Measurements from ENCODE around the gene ANGPT4.

The ANGPT4 gene

DNA sequence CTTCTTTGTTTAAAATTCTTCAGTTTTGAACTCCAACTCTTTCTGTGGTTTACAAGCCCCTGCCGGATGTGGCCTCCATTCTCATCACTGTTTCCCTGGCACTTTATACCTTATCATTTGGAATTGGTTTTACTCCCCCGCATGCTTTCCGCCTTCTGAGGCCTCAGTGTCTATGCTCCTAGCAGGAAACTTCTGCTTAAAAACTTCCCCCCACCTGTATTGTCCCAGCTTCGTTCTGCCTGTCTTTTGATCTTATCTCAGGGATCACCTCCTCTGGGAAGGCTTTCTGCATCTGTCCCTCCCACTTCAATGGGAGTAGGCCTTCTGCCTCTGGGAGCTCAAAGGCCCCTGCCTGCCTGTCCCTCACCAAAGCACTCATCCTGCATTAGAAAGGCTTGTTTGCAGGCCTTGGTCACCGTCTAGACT, 3.4 kb upstream of the ANGPT4 start:
- Histone ChIP-seq H3K79me2 (ENCODE audit: insufficient read depth, low read length) (no peaks in the 10 kb centered on the region), H3K27me3 (ENCODE audit: insufficient read depth, low read length) (no peaks in the 10 kb centered on the region), H4K20me1 (ENCODE audit: insufficient read depth, low read length) (no peaks in the 10 kb centered on the region), H3K27ac (ENCODE audit: low read depth, low read length, poor library complexity, severe bottlenecking) (no peak overlapping the region), H3F3A (ENCODE audit: insufficient read depth, low read length) (no peaks in the 10 kb centered on the region), H3K9ac (ENCODE audit: low read length) (no peak overlapping the region), H3K9me2 (ENCODE audit: low read depth, low read length) (no peaks in the 10 kb centered on the region), H2AFZ (ENCODE audit: low read length) (no peak overlapping the region), H3K36me3 (ENCODE audit: insufficient read depth, low read length) (no peaks in the 10 kb centered on the region), H3K4me1 (ENCODE audit: insufficient read depth, low read length, severe bottlenecking) (no peaks in the 10 kb centered on the region), H3K9me3 (ENCODE audit: low read length) (no peaks in the 10 kb centered on the region), H3K4me2 (ENCODE audit: low read length) (no peak overlapping the region), H3K4me3 (ENCODE audit: low read depth, low read length, poor library complexity, severe bottlenecking) (no peak overlapping the region)
- TF ChIP-seq EZH2 (IDR thresholded peaks at IDR 0.05; ENCODE audit: borderline replicate concordance, low read length) = no peak

DNA sequence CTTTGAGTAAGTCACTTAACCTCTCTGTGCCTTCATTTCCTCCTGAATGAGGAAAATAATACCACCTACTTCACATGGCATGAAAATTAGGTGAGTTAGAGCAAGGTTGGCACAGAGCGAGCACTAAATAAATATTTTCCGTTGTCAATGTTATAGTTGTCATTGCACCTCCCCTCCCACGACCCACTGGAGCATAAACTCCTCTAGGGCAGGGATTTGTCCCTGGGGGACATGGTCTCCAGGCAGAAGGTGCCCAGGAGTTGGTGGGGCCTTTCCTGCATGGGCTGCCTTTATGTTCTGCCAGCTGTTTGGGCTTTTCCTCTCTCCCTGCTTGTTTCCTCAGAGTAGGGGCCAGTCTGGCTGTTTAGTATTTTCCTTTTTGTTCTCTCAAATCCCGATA, 1.3 kb upstream of the ANGPT4 start:
- no peaks in the 10 kb centered on the region for H3K36me3 ChIP-seq (ENCODE audit: insufficient read depth, low read length)
- TF ChIP-seq EZH2 (IDR thresholded peaks at IDR 0.05; ENCODE audit: borderline replicate concordance, low read length) = no peak
- TF ChIP-seq, protein P1, sequence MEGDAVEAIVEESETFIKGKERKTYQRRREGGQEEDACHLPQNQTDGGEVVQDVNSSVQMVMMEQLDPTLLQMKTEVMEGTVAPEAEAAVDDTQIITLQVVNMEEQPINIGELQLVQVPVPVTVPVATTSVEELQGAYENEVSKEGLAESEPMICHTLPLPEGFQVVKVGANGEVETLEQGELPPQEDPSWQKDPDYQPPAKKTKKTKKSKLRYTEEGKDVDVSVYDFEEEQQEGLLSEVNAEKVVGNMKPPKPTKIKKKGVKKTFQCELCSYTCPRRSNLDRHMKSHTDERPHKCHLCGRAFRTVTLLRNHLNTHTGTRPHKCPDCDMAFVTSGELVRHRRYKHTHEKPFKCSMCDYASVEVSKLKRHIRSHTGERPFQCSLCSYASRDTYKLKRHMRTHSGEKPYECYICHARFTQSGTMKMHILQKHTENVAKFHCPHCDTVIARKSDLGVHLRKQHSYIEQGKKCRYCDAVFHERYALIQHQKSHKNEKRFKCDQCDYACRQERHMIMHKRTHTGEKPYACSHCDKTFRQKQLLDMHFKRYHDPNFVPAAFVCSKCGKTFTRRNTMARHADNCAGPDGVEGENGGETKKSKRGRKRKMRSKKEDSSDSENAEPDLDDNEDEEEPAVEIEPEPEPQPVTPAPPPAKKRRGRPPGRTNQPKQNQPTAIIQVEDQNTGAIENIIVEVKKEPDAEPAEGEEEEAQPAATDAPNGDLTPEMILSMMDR (IDR thresholded peaks at IDR 0.05; ENCODE audit: low read length) = no peak
- no peaks in the 10 kb centered on the region for H3K4me1 ChIP-seq (ENCODE audit: insufficient read depth, low read length, severe bottlenecking)
- no peak overlapping the region for H3K4me3 ChIP-seq (ENCODE audit: low read depth, low read length, poor library complexity, severe bottlenecking)
- no peaks in the 10 kb centered on the region for H3K79me2 ChIP-seq (ENCODE audit: insufficient read depth, low read length)
- no peaks in the 10 kb centered on the region for H3F3A ChIP-seq (ENCODE audit: insufficient read depth, low read length)
- no peaks in the 10 kb centered on the region for H4K20me1 ChIP-seq (ENCODE audit: insufficient read depth, low read length)
- H3K27ac ChIP-seq (ENCODE audit: low read depth, low read length, poor library complexity, severe bottlenecking) = no peak overlapping the region
- H2AFZ ChIP-seq (ENCODE audit: low read length) = no peak overlapping the region
- no peak overlapping the region for H3K4me2 ChIP-seq (ENCODE audit: low read length)
- no peaks in the 10 kb centered on the region for H3K27me3 ChIP-seq (ENCODE audit: insufficient read depth, low read length)
- H3K9me3 ChIP-seq (ENCODE audit: low read length) = no peaks in the 10 kb centered on the region
- no peaks in the 10 kb centered on the region for H3K9me2 ChIP-seq (ENCODE audit: low read depth, low read length)
- no peak overlapping the region for H3K9ac ChIP-seq (ENCODE audit: low read length)

DNA sequence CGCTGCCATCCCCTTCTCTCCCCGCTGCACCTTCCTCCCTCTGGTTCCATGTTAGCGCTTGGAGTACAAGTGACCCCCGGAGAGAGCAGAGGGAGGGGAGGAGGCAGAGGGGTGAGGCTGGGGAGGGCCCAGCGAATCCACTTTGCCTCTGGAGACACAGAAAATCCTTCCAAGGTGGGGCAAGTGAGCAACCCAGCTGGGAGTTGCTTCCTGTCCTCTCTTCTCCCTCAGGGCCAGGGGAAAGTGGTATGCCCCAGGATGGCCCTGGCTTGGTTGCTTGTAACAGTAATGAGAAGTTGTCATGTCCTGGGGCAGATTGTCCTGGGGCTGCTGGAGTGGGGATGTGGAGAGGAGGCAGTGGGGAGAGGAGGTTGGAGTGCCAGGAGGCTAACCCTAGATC, 691 bp upstream of the ANGPT4 start:
- H4K20me1 ChIP-seq (ENCODE audit: insufficient read depth, low read length) = no peaks in the 10 kb centered on the region
- TF ChIP-seq, protein P1 (IDR thresholded peaks at IDR 0.05; ENCODE audit: low read length) = no peak
- no peak for TF ChIP-seq EZH2 (IDR thresholded peaks at IDR 0.05; ENCODE audit: borderline replicate concordance, low read length)
- no peaks in the 10 kb centered on the region for H3K27me3 ChIP-seq (ENCODE audit: insufficient read depth, low read length)

DNA sequence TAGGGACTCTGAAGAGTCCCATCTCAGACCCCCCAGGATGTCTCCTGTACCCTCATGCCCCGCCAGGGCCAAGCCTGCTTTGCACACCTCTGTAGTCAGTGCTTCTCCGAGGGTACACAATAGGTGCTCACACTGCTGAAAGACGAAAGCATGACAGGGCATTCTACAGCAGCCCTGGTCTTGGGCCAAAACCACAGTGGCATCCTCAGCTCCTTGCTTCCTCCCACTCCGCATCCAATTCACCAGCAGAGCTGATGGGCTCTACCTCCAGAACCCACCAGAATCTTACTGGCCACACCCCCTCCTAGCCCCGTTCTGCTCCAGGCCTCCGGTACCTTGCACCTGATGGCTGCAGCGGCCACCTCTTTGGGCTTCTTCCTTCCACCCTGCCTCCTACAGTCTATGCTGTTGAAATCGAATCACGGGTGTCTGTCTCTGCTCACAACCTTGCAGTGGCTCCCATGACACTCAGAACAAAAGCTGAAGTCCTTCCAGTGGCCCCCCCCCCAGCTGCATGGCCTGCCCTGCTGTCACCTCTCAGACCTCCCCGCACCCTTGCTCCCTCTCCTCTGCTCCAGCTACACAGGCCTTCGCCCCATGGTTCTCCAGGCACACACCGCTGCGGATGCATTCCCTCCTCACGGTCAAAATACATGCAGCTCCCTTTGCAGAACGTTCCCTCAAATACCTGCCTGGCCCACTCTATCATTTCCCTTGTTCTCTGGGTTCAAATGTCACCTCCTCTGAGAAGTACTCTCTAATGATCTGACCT, 1.2 kb downstream of the ANGPT4 start:
- Histone ChIP-seq H3K9me3 (ENCODE audit: low read length) (no peaks in the 10 kb centered on the region), H2AFZ (ENCODE audit: low read length) (no peak overlapping the region), H3K36me3 (ENCODE audit: insufficient read depth, low read length) (no peaks in the 10 kb centered on the region), H4K20me1 (ENCODE audit: insufficient read depth, low read length) (no peaks in the 10 kb centered on the region), H3K79me2 (ENCODE audit: insufficient read depth, low read length) (no peaks in the 10 kb centered on the region), H3K27ac (ENCODE audit: low read depth, low read length, poor library complexity, severe bottlenecking) (no peak overlapping the region), H3K27me3 (ENCODE audit: insufficient read depth, low read length) (no peaks in the 10 kb centered on the region), H3K9me2 (ENCODE audit: low read depth, low read length) (no peaks in the 10 kb centered on the region), H3K4me1 (ENCODE audit: insufficient read depth, low read length, severe bottlenecking) (no peaks in the 10 kb centered on the region), H3K4me3 (ENCODE audit: low read depth, low read length, poor library complexity, severe bottlenecking) (no peak overlapping the region), H3K4me2 (ENCODE audit: low read length) (no peak overlapping the region), H3F3A (ENCODE audit: insufficient read depth, low read length) (no peaks in the 10 kb centered on the region), H3K9ac (ENCODE audit: low read length) (no peak overlapping the region)
- no peak for TF ChIP-seq EZH2 (IDR thresholded peaks at IDR 0.05; ENCODE audit: borderline replicate concordance, low read length)
- TF ChIP-seq, protein P1 (IDR thresholded peaks at IDR 0.05; ENCODE audit: low read length) = no peak

More for the DNA sequence above, 691 bp upstream of the ANGPT4 start:
- Histone ChIP-seq H3F3A (ENCODE audit: insufficient read depth, low read length) (no peaks in the 10 kb centered on the region), H3K4me1 (ENCODE audit: insufficient read depth, low read length, severe bottlenecking) (no peaks in the 10 kb centered on the region), H3K27ac (ENCODE audit: low read depth, low read length, poor library complexity, severe bottlenecking) (no peak overlapping the region), H3K9ac (ENCODE audit: low read length) (no peak overlapping the region), H2AFZ (ENCODE audit: low read length) (no peak overlapping the region), H3K9me2 (ENCODE audit: low read depth, low read length) (no peaks in the 10 kb centered on the region), H3K9me3 (ENCODE audit: low read length) (no peaks in the 10 kb centered on the region), H3K4me3 (ENCODE audit: low read depth, low read length, poor library complexity, severe bottlenecking) (no peak overlapping the region), H3K4me2 (ENCODE audit: low read length) (no peak overlapping the region), H3K36me3 (ENCODE audit: insufficient read depth, low read length) (no peaks in the 10 kb centered on the region), H3K79me2 (ENCODE audit: insufficient read depth, low read length) (no peaks in the 10 kb centered on the region)

All from OCI-LY1 (cell line).